GM21825 (cell line): ENCODE data around the gene SLC13A3.
A peak's percentile ranks its signal among the peaks of the same experiment; 100 is the strongest.

Experiments
- ATAC-seq: cut with Tn5 transposase; IDR thresholded peaks from one replicate; pipeline ENCODE4 v1.9.1; 2021; ENCODE audit warnings: mild to moderate bottlenecking, moderate library complexity; ENCODE audit not compliant: unreplicated experiment

The SLC13A3 gene, protein sequence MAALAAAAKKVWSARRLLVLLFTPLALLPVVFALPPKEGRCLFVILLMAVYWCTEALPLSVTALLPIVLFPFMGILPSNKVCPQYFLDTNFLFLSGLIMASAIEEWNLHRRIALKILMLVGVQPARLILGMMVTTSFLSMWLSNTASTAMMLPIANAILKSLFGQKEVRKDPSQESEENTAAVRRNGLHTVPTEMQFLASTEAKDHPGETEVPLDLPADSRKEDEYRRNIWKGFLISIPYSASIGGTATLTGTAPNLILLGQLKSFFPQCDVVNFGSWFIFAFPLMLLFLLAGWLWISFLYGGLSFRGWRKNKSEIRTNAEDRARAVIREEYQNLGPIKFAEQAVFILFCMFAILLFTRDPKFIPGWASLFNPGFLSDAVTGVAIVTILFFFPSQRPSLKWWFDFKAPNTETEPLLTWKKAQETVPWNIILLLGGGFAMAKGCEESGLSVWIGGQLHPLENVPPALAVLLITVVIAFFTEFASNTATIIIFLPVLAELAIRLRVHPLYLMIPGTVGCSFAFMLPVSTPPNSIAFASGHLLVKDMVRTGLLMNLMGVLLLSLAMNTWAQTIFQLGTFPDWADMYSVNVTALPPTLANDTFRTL

DNA sequence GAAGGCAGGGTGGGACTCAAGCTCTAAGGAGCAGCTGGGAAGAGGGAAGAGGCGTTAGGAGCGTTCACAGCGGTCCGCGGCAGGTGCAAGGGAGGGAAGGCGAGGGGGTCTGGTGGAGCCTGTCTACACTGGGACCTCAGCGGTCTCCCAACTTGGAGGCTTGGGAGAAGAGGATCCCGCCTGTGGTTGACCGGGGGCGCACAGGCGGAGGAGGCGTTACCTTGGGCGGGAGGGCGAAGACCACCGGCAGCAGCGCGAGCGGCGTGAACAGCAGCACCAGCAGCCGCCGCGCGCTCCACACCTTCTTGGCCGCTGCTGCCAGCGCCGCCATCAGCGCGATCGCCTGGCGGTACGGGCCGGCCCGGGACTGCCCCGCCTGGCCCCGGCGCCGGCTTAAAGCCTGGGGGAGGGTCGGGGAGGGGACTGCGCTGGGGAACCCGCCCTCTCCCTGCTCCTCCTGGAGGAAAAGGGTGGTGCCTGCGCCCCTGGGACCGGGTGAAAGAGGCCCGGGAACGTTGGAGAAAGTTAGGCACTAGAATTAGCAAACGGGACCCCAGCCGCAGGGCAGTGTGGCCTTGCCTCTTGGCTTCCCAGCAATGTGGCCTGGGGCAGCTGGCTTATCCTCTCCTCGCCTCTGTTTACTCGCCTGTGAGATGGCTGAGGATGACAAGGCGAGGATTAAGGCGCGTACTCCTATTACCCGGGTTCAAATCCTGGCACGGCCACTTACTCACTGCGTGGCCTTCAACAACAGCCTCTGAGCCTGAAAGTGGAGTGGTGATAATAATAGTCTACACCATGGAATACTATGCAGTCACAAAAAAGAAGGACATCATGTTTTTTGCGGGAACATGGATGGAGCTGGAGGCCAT is at the start of gene SLC13A3:
SLC13A3 (minus strand) TSS at position 369 of the 872 bp plus-strand sequence; CDS start at position 331, 38 bp downstream.
- no peak for ATAC-seq

DNA sequence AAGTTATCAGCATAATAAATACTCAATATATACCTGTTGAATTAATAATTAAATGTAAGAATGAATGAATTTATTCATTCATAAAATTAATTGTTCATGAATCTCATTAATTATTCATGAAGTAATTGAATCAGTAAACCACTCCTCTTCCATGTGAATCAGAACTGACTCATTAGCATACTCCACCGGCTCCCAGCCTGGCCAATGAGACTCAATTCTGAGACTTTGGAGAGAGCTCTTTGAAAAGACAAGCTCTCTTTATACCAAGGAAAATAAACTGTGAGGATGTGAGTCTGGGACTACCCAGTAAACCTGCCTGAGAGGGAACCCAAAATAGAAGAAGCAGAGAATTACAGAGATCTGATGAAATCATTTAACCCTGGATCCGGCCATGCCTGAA is 49.8 kb upstream of the SLC13A3 start:
- no peak for ATAC-seq

DNA sequence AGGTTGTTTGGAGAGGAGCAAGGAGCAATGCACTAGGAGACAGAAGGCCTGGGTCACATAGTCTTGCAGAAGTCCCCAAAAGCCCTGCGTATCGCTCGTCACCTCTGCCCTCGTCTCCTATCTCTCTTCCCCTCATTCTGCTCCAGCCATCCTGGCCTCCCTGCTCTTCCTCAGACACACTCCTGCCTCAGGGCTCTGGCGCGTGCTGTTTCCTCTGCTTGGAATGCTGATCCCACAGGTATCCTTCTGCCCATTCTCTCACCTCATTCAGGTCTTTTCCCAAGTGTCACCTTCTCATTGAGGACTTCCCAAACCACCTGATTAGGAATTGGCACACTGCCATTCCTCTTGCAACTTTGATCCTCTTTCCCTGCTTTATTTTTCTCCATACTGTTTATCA is 49.2 kb upstream of the SLC13A3 start:
- no peak for ATAC-seq

DNA sequence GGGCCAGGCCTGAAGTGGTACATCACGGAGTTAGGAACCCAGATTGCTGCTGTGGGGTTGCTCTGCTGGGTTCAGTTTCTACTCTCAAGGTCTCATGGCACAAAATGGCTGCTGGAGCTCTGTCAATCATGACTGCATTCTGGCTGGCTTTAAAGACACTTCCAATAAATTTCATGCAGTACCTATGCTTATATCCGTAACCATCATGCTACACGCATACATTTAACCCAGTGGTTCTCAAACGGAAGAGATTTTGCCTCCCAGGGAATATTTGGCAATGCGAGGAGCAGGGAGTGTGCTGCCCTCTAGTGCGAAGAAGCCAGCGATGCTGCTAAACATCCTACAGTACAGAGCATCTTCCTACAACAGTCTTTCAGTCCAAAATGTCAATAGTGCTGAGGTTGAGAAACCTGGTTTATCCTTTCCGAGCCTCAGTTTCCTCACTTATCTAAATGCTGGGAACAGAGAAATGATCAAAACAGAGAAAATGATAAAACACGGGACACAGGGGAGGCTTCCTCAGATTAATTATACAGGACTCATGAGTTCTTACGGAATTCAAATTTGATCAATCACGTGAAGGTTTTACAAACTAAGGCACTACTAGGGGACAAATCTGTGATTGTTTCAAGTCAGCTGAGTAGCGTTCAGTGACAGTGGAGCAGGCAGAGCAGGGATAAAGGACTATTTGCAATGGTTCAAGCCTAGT is 48.5 kb upstream of the SLC13A3 start:
- no peak for ATAC-seq

DNA sequence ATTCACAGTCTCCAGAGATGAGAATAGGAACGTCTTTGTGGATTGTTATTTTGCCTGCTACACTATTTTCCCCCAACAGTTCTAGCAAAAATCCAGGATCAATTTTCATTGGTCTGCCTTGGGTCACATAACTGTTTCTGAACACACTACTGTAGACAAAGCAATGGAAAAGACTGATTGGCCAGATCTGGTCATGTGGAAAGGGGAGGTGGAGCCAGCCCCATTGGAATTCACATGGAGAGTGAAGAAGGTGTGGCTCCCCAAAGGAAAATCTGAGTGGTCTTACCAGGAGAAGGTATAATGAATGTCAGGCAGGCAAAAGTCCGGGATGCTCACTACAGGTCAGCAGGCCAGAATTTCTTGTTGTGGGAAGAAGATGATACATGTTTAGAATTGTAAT is 47.5 kb upstream of the SLC13A3 start:
- ATAC-seq = no peak

DNA sequence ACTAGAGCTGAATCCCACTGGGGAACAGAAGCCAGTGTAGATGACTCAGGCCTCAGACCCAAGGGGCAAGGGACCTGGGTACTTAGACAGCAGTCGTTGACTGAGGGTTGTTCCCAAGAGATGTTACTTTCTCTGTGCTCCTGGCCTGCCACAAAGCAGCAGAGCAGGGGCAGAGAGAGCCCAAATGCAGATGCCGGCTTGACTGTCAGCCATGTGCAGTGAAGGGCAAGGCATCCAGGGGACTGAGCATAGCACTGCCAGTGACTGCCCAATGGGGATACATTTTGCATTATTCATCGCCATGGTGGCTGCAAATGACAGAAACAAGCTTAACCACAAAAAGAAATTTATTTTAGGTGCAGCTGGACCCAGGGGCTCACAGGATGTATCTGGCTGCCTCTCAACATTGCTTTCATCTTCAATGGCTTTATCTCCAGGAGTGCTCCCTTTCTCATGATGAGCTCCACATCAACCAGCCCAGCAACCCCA is 45.6 kb upstream of the SLC13A3 start:
- ATAC-seq = no peak

DNA sequence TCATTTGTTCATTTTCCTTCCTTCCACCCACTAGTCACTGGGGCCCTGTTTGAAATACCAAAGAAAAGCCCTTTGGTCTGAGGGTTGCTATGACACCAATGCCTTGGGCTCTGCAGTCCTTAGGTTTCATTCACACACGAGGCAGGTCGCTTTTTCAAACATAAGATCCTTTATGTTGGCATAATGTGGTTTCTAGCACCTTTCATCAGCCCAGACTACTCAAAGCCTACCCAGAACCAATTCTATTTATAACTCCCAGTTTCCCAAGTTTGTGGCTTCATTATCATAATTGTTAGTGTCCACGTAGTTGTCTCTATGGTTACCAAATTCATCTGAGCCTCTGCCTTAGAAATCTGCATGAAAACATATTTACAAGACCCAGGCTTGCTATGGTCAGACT is 44.6 kb upstream of the SLC13A3 start:
- no peak for ATAC-seq

DNA sequence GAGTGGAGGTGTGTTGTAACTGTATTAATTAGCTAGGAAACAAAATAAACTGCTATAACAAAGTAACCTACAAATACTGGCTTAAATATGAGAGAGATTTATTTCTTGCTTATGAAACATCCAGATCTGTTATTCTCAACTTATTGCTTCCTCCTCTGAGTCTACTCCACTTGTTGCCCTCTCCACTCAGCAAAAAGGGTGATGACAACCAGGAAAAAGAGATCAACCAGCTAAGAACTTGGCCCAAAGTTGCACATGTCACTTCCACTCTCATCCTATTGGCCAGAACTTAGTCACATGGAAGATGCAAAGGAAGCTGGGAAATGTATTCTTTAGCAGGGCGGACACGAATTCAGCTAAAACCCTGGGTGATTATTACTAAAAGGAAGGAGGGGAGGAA is 43.2 kb upstream of the SLC13A3 start:
- ATAC-seq = no peak

DNA sequence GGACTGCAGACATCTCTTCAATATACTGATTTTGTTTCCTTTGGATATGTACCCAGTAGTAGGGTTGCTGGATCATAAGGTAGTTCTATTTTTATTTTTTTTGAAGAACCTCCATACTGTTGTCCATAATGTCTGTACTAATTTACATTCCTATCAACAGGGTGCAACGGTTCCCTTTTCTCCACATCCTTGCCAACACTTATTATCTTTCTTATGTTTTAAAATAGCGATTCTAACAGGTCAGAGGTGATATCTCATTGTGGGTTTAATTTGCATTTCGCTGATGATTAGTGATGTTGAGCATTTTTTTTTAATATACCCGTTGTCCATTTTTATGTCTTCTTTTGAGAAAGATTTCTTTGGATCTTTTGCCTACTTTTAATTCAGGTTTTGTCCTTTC is 39.9 kb upstream of the SLC13A3 start:
- ATAC-seq = no peak

DNA sequence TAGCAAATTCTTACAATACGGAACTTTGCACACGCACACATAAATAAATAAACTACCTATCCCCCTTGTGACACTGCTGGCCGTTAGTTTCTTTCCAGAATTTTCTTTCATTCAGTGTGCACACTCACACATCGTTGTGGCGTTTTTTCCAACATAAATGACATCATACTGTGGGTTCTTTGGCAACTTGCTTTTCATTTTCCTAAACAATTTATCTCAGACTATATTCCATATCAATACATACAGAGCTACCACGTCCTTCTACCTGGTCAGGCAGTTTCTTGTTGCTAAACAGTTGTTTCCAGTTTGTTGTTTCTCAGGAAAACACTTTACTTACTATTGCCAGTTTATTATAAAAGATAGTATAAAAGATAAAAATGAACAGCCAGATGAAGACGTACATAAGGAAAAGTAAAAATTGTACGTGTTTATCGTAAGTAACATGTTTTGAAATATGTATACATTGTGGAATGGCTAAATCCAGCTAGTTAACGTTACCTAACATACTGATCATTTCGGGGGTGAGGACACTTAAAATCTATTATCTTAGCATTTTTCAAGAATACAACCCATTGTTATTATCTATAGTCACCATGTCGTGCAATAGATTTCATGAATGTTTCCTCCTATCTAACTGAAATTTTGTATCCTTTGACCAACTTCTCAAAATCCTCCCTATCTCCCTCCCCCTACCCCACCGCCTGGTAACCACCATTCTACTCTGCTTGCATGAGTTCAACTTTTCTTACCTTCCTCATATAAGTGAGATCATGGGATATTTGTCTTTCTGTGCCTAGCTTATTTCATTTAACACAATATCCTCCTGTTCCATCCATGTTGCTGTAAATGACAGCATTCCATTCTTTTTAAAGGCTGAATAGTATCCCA is 39.2 kb upstream of the SLC13A3 start:
- no peak for ATAC-seq

DNA sequence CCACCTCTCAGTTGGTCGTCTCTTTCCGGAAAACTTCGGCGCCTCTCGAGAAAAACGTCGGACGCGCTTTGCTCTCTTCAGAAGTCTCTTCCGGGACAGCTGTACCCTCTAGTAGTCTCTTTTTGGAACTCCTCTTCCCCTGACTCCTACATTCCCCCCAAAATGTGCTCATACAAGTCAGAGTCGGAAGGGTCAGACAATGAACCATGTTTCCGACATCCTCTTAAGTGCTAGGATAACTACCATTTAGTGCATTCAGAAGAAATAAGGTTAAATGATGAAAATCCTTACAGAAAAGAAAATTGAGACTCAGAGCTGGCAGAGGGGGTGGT is 38.5 kb upstream of the SLC13A3 start:
- ATAC-seq = no peak

DNA sequence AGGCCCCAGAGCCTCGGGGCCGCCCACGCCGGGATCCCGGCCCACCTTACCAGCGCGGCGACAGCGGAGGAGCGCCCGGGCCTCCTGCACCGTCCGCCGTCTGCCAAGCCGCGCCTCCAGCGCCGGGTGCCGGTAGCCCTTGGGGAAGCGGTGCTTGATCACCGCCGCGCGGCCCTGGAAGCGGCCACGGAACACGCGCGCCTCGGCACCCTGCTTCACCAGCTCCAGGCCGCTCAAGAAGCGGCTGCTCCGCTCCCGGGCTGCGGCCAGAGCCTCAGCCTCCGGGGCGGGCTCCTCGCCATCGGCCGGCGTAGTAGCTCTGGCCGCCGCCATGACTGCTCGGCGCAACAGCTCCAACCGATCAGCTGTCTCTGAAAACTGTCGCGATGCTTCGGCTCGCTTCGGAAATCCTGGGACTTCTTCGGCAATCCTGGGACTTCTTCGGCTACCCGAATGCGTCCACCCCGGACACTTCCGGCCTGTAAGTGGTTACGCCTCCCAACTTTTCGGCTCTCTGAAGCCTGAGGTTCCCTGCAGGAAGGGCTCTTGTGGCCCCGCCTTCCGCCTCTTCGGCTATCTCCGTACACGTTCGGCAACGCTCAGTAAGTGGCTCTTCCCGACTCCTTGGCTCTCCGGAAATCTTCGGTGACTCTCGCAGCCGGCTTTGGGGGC is 38.0 kb upstream of the SLC13A3 start, which contains the start of gene TP53RK:
TP53RK (minus strand) TSS at position 363 of the 672 bp plus-strand sequence; CDS start at position 333, 30 bp downstream.
- ATAC-seq = peak; percentile 84

DNA sequence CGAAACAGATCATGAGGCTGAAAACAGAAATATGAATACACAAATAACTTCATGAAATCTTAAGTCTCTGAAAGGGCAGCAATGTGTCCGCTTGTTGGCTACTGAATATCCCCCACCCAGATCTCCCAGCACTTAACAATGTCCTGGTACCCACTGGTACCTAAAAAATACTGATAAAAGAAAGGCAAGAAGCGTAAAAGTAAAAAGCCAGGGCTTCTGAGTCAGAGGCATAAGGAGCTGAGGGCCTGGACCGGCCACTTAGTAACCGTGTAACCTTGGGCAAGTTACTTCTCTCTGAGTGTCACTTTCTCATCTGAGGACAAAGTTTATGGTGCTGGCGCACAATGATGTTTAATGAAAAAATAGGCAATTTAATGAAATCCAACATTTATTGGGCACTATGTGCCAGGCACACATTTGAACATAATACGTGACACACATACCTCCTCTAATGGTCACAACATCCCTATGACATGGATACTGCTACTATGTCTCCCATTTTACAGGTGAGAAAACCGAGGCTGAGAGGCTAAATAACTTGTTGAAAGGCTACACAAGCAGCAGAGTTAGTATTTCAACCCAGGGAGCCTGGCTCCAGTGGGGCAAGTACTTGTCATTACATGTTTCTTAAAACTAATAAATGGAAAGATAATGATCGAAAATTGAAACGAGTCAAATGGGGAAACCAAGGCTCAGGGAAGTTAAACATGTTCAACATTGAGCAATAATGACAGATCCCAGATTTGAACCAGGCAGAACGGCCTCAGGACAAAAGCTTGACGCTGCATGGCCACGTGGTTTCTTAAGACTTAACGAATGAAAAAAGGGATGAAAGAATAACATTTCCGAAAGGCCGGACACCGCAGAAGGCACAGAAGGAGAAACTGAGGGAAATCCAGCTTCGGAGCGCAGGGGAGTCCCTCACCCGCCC is 37.2 kb upstream of the SLC13A3 start:
- no peak for ATAC-seq

DNA sequence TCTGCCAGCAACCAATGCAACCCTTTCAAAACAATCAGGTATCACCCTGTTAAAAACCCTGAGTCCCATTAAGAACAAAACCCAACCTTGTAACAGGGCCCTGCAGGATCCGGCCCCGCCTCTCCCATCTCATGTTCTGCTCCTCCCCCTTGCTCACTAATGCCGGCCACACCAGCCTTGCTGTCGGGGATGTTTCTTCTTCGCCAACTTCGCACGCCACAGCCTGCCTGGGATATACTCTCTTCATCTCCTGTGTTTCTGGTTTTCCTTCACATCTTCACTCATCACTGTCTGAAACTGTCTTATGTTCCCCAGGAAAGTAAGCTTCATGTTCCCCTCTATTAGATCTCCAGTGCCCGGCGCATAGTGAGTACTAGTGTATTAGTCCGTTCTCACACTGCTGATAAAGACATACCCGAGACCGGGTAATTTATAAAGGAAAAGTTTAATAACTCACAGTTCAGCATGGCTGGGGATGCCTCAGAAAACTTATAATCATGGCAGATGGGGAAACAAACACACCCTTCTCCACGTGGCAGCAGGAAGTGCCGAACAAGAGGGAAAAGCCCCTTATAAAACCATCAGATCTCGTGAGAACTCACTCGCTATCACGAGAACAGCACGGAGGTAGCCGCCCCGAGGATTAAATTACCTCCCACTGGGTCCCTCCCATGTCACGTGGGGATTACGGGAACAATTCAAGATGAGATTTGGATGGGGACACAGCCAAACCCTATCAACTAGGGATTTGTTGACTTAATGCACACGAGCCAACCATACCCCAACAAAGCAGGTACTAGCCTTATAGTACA is 32.9 kb upstream of the SLC13A3 start:
- no peak for ATAC-seq

DNA sequence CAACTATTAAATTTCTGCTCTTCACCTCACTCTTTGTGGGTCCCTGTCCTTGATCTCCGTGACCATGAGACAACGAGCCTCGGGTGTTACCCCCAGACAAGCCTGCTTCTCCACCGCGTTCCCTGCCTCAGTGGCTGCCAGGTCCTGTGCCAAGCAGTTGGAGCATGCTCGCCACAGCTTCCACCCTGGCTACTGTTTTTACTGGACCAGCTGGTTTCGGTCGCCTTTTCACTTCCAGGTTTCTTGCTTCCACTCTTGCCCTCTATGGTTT is 32.3 kb upstream of the SLC13A3 start:
- no peak for ATAC-seq

DNA sequence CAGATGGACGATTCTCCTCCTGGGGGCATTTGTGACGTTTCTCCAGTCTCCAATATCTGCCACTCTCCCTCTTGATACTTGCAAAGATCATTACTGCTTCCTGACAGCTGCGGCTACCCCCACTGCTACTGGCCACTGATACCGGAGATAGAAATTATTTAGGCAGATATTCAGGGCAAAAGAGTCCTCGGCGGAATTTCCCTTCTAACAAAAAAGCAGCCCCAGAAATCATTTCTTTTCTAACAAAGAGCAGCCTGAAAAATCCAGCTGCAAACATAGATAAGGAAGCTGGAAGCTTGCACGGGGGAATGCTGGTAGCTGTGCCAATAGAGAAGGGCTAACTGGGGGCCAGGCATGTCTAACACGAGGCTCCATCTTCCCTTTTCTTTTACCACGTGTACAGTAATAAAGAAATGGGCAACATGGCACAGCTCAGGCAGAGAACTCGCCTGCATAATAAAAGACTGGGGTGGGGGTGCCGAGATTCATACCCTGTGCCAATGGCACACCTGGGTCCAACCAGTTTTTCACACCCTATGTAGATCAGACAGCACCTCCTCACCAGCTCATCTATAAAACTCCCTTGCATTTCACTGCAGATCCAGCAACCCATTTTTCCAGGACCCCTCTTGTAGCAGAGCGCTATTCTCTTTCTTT is 31.9 kb upstream of the SLC13A3 start:
- no peak for ATAC-seq
